OCI-LY3 (cell line): ENCODE measurements around the gene PRODH2.

ENCODE experiments used
- EZH2phosphoT487 ChIP-seq: fragments of 200-600 bp; shearing (Covaris generic); IDR thresholded peaks from 2 replicates; pipeline ENCODE4 v1.6.1; 2018; ENCODE audit warnings: antibody characterized with exemption, mixed run types, low read depth
- TF ChIP-seq, protein P1 (sequence below): fragments of 200-600, 300-600 bp; sonication (generic); IDR thresholded peaks from 2 replicates; pipeline ENCODE4 v1.5.1; 2014; ENCODE audit warnings: antibody characterized with exemption, low read length, low read depth

DNA sequence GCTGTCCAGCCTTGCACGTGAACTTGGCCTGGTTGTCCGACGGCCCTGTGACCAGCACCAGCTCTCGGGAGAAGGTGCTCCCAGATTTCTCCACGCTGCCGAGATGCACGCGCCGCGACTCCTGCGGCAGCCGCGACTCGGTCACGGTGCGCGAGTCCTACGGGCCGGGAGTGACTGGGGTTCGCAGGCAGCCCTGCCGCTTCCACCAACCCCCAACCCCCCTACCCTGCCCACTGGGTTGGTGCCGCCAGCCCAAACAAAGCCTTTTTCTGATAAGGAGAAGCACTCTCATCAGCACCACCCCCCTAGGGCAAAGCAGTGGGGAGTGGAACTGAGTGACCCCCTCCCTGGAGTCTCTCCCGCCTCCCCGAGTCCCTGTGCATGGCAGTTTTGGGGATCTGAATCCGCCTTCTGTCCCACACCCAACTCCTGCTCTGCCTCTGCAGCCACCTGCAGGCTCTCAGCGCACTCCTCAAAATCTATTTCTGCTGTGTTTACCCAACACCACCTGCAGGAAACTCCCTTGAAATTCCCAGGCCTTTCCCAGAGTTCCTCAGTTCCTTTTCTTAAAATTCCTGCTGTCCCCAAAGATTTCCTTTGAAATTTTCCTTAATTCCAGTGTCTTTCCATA lies 33.5 kb upstream of the PRODH2 start:
- TF ChIP-seq, protein P1, sequence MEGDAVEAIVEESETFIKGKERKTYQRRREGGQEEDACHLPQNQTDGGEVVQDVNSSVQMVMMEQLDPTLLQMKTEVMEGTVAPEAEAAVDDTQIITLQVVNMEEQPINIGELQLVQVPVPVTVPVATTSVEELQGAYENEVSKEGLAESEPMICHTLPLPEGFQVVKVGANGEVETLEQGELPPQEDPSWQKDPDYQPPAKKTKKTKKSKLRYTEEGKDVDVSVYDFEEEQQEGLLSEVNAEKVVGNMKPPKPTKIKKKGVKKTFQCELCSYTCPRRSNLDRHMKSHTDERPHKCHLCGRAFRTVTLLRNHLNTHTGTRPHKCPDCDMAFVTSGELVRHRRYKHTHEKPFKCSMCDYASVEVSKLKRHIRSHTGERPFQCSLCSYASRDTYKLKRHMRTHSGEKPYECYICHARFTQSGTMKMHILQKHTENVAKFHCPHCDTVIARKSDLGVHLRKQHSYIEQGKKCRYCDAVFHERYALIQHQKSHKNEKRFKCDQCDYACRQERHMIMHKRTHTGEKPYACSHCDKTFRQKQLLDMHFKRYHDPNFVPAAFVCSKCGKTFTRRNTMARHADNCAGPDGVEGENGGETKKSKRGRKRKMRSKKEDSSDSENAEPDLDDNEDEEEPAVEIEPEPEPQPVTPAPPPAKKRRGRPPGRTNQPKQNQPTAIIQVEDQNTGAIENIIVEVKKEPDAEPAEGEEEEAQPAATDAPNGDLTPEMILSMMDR = no peak
- TF ChIP-seq EZH2phosphoT487 = no peak
